A549 (cell line): ENCODE measurements around the gene PTPRE. TPM values are rescaled to one million over a fixed set of nuclear protein-coding genes. Genes with fewer than 3 reads are reported as not detected.
"Not testable (repeated sequence)": the region's sequence is repeated elsewhere in the genome, so short reads cannot be mapped to it uniquely, and the experiment has no call there.

Experiments used
- ATAC-seq, 2 experiments: fragments of 200-7000 bp in 1 of 2; fragments of >200 bp in 1 of 2; cut with Nextera tagmentation in 1 of 2; cut with Tn5 transposase in 1 of 2; 3 replicates each; pipeline versions ENCODE4 v1.8.0 to v1.9.1; 2018 to 2020; ENCODE audit warnings: mild to moderate bottlenecking in 1 of 2, moderate library complexity in 1 of 2
- CTCF ChIA-PET: fragments of 300-600 bp; sonication (Branson Sonifier 250); formaldehyde crosslinking; extraction: SDS; loops from one replicate; lab custom pipeline; 2021; ENCODE audit warnings: antibody characterized with exemption, inconsistent platforms; lab: Yijun Ruan, JAX
- POLR2A ChIA-PET: fragments of 350-600 bp; formaldehyde crosslinking; extraction: SDS; loops from one replicate; lab custom pipeline; 2021; ENCODE audit warnings: antibody characterized with exemption, inconsistent platforms; lab: Yijun Ruan, JAX
- DNase-seq, 2 experiments: peaks; one replicate each; pipeline versions ENCODE4 v3.0.0 to v3.0.0-alpha.2; 2011 to 2016; ENCODE audit warnings: low read depth in 1 of 2, low spot score in 1 of 2
- FAIRE-seq: peaks from 2 replicates; lab custom pipeline; 2011; peaks lifted over from hg19 to GRCh38; lab: Jason Lieb, UNC
- H3K27ac ChIP-seq, 2 experiments: fragments of >200 bp; sonication (Bioruptor Twin); formaldehyde crosslinking; 3 replicates each; pipeline ENCODE4 v1.5.1; 2016 to 2017
- H3K4me1 ChIP-seq: fragments of >200 bp; sonication (Bioruptor Twin); formaldehyde crosslinking; 3 replicates; pipeline ENCODE4 v1.6.1; 2016
- H3K4me2 ChIP-seq: fragments of >200 bp; sonication (Bioruptor Twin); formaldehyde crosslinking; 3 replicates; pipeline ENCODE4 v1.6.1; 2016
- H3K4me3 ChIP-seq: fragments of >200 bp; sonication (Bioruptor Twin); formaldehyde crosslinking; 3 replicates; pipeline ENCODE4 v1.5.1; 2016
- H3K9me3 ChIP-seq: fragments of >200 bp; sonication (Bioruptor Twin); formaldehyde crosslinking; 3 replicates; pipeline ENCODE4 v1.6.1; 2016
- CBX2 ChIP-seq: fragments of 200-600 bp; sonication (generic); IDR thresholded peaks from 2 replicates; pipeline ENCODE4 v1.6.1; 2016; ENCODE audit warnings: low read depth, mild to moderate bottlenecking, borderline replicate concordance
- FOXS1 ChIP-seq: fragments of 250-450 bp; sonication (Bioruptor Pico); IDR thresholded peaks from 2 replicates; pipeline ENCODE4 v1.5.0; 2020; ENCODE audit warnings: mild to moderate bottlenecking, moderate library complexity
- HOXA7 ChIP-seq: fragments of 250-450 bp; sonication (Bioruptor Pico); IDR thresholded peaks from 2 replicates; pipeline ENCODE4 v1.5.0; 2020; ENCODE audit warnings: mild to moderate bottlenecking, moderate library complexity
- HOXB13 ChIP-seq: fragments of 250-450 bp; sonication (Bioruptor Pico); IDR thresholded peaks from 2 replicates; pipeline ENCODE4 v1.5.0; 2020; ENCODE audit warnings: low read depth, mild to moderate bottlenecking, moderate library complexity
- KDM1A ChIP-seq: fragments of 200-600 bp; sonication (generic); IDR thresholded peaks from 2 replicates; pipeline ENCODE4 v1.6.1; 2016; ENCODE audit warnings: low read depth, mild to moderate bottlenecking
- MAZ ChIP-seq: fragments of 150-350 bp; IDR thresholded peaks from 2 replicates; pipeline ENCODE4 v1.6.1; 2014; ENCODE audit warnings: antibody characterized with exemption, low read depth, low read length, borderline replicate concordance
- PHF8 ChIP-seq: fragments of 200-600 bp; sonication (generic); IDR thresholded peaks from 2 replicates; pipeline ENCODE4 v1.6.1; 2016; ENCODE audit warnings: low read depth, mild to moderate bottlenecking, antibody characterized with exemption, moderate library complexity, borderline replicate concordance
- POLR2AphosphoS2 ChIP-seq: conservative IDR thresholded peaks from 2 replicates; pipeline ENCODE4 v1.6.1; 2012; ENCODE audit warnings: low read length, improper control_type of control experiment, inconsistent platforms
- RARB ChIP-seq: fragments of 250-450 bp; sonication (Bioruptor Pico); IDR thresholded peaks from 2 replicates; pipeline ENCODE4 v1.8.0; 2021; ENCODE audit warnings: mild to moderate bottlenecking, moderate library complexity
- SMC3 ChIP-seq: fragments of >200 bp; sonication (Bioruptor Twin); formaldehyde crosslinking; IDR thresholded peaks from 3 replicates; pipeline ENCODE4 v1.6.1; 2018; ENCODE audit warnings: inconsistent platforms
- TP53 ChIP-seq: fragments of 250-450 bp; sonication (Bioruptor Pico); IDR thresholded peaks from 2 replicates; pipeline ENCODE4 v1.5.0; 2021; ENCODE audit warnings: mild to moderate bottlenecking, moderate library complexity
- ZFP36 ChIP-seq: fragments of 450-650 bp; IDR thresholded peaks from 2 replicates; pipeline ENCODE4 v1.6.1; 2014; ENCODE audit warnings: borderline replicate concordance; ENCODE audit not compliant: partially characterized antibody
- WGBS: methylation state at CpG from one replicate; pipeline ENCODE4 v1.1.6; 2017; ENCODE audit errors: missing lambda C conversion rate; 5-methylcytosine and 5-hydroxymethylcytosine counted together
- polyA plus RNA-seq, 4 experiments: library from polyadenylated mRNA; depleted of rRNA in 3 of 4; stranded (reverse); fragments of >200 nt; fragmentation: RNase III in 1 of 4; extraction: RNeasy Plus Mini Kit Qiagen cat#74134 plus additional on column Dnase treatment in 1 of 4; gene quantifications; 2 replicates in 3 of 4; 3 replicates in 1 of 4; pipeline ENCODE4 v1.2.3, GENCODE V29; 2011 to 2017
- TF ChIP-seq, protein P1 (sequence below): fragments of 250-450 bp; sonication (Bioruptor Pico); IDR thresholded peaks from 2 replicates; pipeline ENCODE4 v1.5.0; 2021; ENCODE audit warnings: mild to moderate bottlenecking, moderate library complexity, borderline replicate concordance

PTPRE gene
- polyA plus RNA-seq, 2 of the 4 experiments (the other 2 are of a cell fraction), result 0.31 to 1.5 TPM

DNA sequence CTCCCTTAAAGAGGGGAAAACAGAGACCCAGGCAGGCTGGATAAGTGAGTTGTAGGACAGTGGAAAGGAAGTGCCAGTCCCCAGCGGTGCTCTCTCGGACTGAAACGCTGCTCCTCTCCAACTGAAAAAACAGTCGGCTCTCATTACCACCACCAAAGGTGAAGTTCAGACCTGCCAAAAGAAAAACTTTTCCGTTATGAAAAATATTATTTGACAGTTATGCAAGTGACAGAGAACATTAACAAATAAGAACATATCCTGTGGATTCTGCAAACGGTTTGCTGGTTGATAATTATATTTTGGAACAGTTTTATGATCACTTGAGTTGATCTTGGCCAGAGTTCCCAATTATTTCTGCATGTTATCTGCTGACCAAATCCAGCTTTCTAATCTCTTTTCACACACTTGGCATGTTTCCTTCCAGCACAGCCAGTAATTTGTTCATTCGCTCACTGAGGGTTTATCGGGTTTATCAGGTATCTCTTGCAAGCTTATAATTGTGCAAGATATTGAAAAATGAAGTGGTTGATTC is 82.6 kb downstream of the PTPRE start:
- 57% methylated on average over 8 of the region's 8 CpGs for WGBS
- Histone ChIP-seq H3K9me3 (no peaks in the 10 kb centered on the region), H3K4me1 (peaks cover 16% of the 10 kb centered on the region)
- POLR2A ChIA-PET, result no interaction called here
- CTCF ChIA-PET, result interaction anchor here (0.8 kb wide), 1 partner anchor 21 kb away, joined by 3 read pairs; no protein-coding TSS in a partner anchor
- no peak for FAIRE-seq
- ATAC-seq, result no peak
- TF ChIP-seq, protein P1, sequence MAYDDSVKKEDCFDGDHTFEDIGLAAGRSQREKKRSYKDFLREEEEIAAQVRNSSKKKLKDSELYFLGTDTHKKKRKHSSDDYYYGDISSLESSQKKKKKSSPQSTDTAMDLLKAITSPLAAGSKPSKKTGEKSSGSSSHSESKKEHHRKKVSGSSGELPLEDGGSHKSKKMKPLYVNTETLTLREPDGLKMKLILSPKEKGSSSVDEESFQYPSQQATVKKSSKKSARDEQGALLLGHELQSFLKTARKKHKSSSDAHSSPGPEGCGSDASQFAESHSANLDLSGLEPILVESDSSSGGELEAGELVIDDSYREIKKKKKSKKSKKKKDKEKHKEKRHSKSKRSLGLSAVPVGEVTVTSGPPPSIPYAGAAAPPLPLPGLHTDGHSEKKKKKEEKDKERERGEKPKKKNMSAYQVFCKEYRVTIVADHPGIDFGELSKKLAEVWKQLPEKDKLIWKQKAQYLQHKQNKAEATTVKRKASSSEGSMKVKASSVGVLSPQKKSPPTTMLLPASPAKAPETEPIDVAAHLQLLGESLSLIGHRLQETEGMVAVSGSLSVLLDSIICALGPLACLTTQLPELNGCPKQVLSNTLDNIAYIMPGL, result no peak
- TF ChIP-seq PHF8, result no peak
- TF ChIP-seq TP53 (CRISPR knock-in tag), result no peak
- TF ChIP-seq, all 56 proteins: peak for 0
- no peak overlapping the region for H3K4me3 ChIP-seq
- H3K27ac ChIP-seq, result peak overlapping the region in 1 of 2 experiments; percentile 13; a peak in 1 of 6 replicates
- H3K4me2 ChIP-seq, result no peak overlapping the region
- no peak for DNase-seq

DNA sequence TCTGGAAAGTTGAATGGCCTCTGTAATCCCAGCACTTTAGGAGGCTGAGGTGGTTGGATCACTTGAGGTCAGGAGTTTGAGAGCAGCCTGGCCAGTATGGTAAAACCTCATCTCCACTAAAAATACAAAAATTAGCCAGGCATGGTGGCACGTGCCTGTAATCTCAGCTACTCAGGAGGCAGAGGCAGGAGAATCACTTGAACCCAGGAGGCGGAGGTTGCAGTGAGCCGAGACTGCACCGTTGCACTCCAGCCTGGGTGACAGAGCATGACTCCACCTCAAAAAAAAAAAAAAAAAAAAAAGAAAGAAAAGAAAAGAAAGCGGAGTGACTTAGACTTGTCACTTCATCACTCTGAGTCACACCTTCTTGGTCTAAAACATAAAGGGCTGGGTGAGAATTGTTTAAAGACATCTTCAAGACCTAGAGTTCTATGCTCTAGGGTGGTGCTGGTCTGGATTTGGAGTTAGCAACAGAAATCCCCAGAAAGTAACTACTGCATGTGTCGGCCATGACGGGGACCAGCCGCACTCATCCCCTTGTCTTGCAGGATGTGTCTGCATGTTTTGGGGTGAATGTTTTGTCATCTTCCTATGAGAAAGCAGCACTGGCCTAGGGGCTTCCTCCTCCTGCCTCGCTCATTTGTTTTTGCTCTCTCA is 83.4 kb downstream of the PTPRE start:
- H3K4me2 ChIP-seq, result peak overlapping the region; percentile 68
- WGBS, result 77% methylated on average over 9 of the region's 9 CpGs
- peak overlapping the region; percentile 23 to 84; a peak in 4 of 6 replicates for H3K27ac ChIP-seq
- ATAC-seq, DNase-seq, POLR2A ChIA-PET, H3K9me3 ChIP-seq, FAIRE-seq, H3K4me3 ChIP-seq: not testable (repeated sequence)
- CTCF ChIA-PET, result interaction anchor here (0.9 to 4.7 kb wide), 2 partner anchors 21 to 23 kb away, joined by 3 to 18 read pairs; no protein-coding TSS in a partner anchor
- H3K4me1 ChIP-seq, result peaks cover 16% of the 10 kb centered on the region

DNA sequence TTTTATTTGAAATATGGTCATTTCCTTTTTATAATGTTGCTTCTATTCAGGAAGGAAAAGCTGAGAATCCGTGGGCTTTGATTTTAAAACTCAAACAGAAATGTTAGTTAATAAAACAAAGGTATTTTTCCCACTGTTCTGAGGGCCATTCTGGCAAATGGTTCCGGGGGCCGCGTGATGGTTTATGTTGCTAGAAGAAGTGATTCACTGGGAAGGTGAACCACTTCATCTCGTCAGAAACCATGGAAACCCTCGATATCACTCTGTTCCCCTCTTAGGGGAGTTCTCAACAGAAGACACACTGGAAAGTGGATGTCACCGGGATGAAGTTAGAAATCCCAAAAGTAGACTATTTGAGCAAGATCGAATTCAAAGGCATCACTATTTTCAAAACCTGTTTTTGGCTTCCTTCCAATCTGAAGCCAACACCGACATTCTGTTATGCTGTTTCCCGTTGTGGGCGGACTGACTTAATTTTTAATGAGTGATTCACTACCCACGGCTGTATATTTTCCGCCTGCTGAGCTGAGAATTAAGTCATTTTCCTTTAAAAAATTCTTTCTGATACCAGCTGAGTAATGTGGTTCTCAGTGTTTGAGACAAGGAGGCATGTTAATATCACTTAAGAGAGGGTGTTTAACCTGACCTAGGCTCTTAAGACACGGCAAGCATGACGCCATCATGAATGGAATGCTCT is 84.1 kb downstream of the PTPRE start:
- peaks cover 16% of the 10 kb centered on the region for H3K4me1 ChIP-seq
- POLR2A ChIA-PET, result no interaction called here
- WGBS, result 11% methylated on average over 15 of the region's 15 CpGs
- peak overlapping the region; percentile 23 to 84; a peak in 4 of 6 replicates for H3K27ac ChIP-seq
- no peak for TF ChIP-seq HOXA7 (CRISPR knock-in tag)
- TF ChIP-seq ZFP36, result no peak
- no peak for TF ChIP-seq HOXB13 (CRISPR knock-in tag)
- no peak for TF ChIP-seq CBX2
- TF ChIP-seq SMC3, result no peak
- TF ChIP-seq FOXS1, result no peak
- no peak for TF ChIP-seq POLR2AphosphoS2
- TF ChIP-seq RARB (CRISPR knock-in tag), result no peak
- DNase-seq, result peak; percentile 22 to 35
- no peaks in the 10 kb centered on the region for H3K9me3 ChIP-seq
- peak; percentile 64 to 69; a peak in 5 of 6 replicates for ATAC-seq
- CTCF ChIA-PET, result interaction anchor here (0.6 to 4.7 kb wide), 6 partner anchors 10 to 197 kb away, joined by 3 to 18 read pairs (median 4); no protein-coding TSS in a partner anchor
- peak overlapping the region; percentile 23; the same call in 2 of the 3 replicates for H3K4me3 ChIP-seq
- H3K4me2 ChIP-seq, result peak overlapping the region; percentile 68
- no peak for FAIRE-seq

DNA sequence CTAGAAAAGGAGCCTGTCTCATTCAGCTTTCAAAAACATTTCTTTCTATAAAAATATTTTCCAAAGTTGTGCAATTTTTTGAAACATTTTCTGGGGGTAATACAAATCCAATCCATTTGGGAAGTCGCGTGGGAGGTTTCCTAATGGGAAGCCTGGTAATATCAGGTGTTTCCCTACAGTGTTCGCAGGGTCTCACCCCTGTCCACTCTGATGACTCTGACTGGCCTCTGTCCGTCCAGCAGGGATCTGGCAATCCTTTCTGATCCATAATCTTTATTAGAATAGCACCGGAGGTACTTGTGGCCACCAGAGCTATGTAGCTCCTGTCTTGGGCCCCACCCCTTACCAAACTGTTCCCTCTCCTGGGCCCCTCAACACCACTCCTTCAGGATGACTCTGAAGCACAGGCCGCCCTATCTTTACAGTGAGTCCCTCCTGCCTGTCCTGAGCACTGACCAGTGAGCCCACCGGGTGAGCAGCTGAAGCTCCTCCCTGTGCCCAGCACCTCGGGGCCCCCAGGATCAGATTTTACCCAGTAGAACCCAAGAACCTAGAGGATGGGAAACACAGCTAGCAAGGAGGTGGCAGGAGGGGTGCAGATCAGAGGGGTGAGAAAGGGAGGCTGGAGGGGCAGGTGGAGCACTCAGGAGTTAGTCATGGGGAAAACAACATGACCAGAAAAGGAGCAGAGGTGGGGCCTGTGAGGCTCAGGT is 84.8 kb downstream of the PTPRE start:
- Histone ChIP-seq H3K27ac (peak overlapping the region; percentile 11 to 84; a peak in 4 of 6 replicates), H3K4me1 (peaks cover 16% of the 10 kb centered on the region), H3K4me2 (peak overlapping the region; percentile 68), H3K4me3 (no peak overlapping the region), H3K9me3 (no peaks in the 10 kb centered on the region)
- TF ChIP-seq MAZ (no peak), KDM1A (no peak), TP53 (CRISPR knock-in tag) (no peak), RARB (CRISPR knock-in tag) (no peak)
- POLR2A ChIA-PET, result no interaction called here
- FAIRE-seq (no peak), DNase-seq (no peak), ATAC-seq (peak; percentile 17 to 28; a peak in 2 of 6 replicates)
- CTCF ChIA-PET, result interaction anchor here (0.9 to 4.7 kb wide), 6 partner anchors 9 to 86 kb away, joined by 3 to 18 read pairs (median 4); no protein-coding TSS in a partner anchor
- WGBS, result 71% methylated on average over 7 of the region's 8 CpGs
